ENCODE results near the gene DNAI2. TPM values are rescaled to one million over a fixed set of nuclear protein-coding genes. Genes with fewer than 3 reads are reported as not detected.

DNAI2 gene
- polyA plus RNA-seq, 4 donors, result 0.19 TPM; not detected in 3

DNA sequence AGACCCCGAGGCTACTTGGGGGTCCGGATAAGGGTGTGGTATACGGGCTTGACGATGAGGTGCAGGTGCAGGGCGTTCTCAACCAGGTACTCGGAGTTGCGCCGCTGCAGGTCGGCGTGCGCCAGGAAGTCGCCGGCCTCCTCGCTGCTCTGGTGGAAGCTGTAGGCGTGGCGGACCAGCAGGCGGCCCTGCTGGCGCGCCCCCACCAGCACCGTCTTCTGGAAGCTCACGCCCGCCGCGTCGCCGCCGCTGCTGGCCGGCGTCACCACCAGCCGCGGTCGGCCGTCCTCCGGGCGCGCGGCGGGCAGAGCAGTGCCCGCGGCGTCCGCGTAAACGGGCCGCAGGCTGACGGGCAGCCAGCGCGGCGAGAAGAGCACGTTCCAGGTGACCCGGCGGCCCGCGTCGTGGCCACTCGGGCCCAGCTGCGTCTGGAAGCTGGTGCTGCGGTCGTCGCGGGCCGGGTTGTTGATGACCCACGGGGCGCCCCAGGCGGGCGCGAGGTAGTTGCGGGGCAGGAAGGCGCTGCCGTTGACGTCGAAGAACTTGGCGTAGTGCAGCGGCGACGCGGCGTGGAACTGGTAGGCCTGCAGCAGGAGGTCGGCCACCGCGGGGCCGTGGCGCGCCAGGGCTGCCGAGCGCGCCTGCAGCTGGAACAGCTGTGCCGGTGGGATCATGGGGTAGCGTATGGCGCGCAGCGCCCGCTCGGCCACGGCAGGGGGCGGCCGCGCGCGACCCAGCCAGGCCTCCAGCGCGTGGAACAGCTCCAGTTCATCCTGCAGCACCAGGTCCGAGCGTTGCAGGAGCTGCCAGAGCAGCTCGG lies 82.8 kb downstream of the DNAI2 start:
- DNase-seq (ENCODE audit: low read depth in 4 of 4, low spot score in 3 of 4), result no peak

- no peak for DNase-seq (ENCODE audit: low read depth in 4 of 4, low spot score in 3 of 4)
Observed at GRCh38 chr17:74357466-74357809, 83.4 kb downstream of the DNAI2 start.

- no peak for DNase-seq (ENCODE audit: low read depth in 4 of 4, low spot score in 3 of 4)
Observed at GRCh38 chr17:74358697-74359096, 84.7 kb downstream of the DNAI2 start.

DNA sequence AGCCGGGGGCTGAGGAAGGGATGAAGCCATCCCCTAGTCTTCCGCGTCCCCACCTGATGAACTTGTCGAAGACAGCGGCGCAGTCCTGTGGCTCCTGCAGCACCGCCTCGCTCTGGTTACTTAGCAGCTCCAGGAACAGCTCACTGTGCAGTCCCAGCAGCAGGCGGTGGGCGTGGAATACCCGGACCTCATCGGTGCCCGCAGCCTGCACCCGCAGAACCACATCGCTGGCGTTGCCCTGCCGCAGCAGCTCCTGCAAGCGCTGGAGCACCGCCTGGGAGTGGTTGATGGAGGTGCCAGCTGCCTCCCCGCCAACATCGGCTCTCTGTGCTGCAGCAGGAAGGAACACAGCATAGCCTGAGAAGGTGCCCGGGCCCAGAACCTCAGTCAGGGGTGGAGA lies 85.9 kb downstream of the DNAI2 start:
- no peak for DNase-seq (ENCODE audit: low read depth in 4 of 4, low spot score in 3 of 4)

DNA sequence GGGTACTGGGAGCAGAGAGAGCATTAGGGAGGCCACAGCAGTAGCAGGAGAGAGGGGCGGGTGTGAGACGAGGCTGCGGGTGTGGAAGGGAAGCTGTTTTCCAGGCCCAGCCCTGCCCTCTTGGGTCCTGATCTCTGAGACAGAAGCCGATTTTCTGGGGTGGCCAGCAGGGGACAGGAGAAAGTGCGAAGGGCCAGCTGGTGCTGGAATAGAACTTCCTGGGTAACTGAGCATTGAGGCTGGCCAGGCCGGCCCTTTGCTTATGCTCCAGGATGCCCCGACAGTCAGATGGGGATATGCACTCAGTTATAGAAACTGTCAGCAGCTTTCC lies 86.8 kb downstream of the DNAI2 start:
- DNase-seq (ENCODE audit: low read depth in 4 of 4, low spot score in 3 of 4), result no peak

DNA sequence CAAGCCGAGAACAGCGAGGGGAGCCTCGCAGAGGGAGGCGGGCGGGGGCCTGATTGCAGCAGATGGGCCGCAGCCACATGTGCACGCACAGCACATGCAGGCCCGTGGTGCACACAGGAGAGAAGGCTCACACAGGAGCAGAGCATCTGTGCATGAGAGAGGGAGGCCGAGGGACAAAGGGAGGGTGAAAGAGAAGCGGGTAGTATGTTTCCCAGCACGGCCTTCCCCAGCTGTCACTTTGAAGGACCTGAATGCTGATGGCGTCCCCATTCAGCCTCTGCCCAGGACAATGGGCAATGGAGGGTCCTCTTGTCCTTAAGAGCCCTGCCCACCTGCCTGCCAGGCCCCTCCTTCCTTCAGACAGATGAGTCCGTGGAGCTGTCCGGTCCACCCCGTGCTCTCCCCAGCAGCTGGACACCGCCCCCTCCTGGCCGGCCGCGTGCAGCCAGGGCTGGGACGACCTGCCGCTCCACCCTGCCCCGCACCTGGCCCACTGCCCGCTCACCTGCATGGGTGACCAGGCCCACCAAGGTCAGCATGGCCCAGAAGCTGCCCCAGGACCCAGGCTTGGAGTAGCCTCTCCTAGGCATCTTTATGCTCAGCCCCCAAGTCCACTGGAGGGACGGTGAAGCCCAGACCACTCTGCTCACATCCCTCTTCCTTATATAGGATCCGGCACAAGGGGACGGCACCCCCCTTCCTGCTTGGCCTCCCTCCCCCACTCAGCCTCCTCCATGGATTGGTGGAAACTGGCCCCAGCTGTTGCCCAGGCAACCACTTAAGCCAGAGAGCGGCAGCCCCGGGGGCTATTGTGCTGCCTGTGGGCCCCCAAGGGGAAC lies 87.4 kb downstream of the DNAI2 start, which contains the start of gene BTBD17:
TSS of gene BTBD17 (minus strand) at position 639 of the 839 bp plus-strand sequence. CDS start at position 590, 49 bp downstream.
- no peak for DNase-seq (ENCODE audit: low read depth in 4 of 4, low spot score in 3 of 4)

DNA sequence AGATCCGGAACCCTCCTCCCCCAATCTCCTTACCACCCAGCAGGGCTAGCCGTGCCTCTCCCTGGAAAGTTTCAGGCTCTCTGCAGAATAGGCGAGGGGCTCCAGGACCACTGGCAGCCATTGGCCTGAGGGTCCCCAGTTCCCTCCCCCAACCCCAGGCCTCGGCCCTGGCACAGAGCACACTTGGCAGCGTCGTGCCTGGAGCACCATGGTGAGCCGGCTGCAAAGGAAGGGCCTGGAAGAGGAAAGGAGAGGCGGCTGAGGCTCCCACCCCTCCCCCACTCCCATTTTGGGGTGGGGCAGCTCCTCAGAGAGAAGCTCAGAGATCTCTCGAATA lies 88.0 kb downstream of the DNAI2 start:
- no peak for DNase-seq (ENCODE audit: low read depth in 4 of 4, low spot score in 3 of 4)

- DNase-seq (ENCODE audit: low read depth in 4 of 4, low spot score in 3 of 4), result no peak
Observed at GRCh38 chr17:74362810-74363498, 88.9 kb downstream of the DNAI2 start.

Other genes with a start within 250 kb of the DNAI2 start
- gene RPL38, start 70.6 kb upstream of the DNAI2 start, polyA plus RNA-seq (ENCODE audit: insufficient read length in 4 of 4), result 1,000 to 10,000 TPM; 1,086 to 1,262 (median 1,199) TPM
- gene TTYH2, start 60.7 kb upstream of the DNAI2 start, polyA plus RNA-seq (ENCODE audit: insufficient read length in 4 of 4), result 10 to 100 TPM; 14.4 to 19.1 (median 16.5) TPM
- gene KIF19, start 52.0 kb downstream of the DNAI2 start, polyA plus RNA-seq (ENCODE audit: insufficient read length in 4 of 4), result under 1 TPM; 0.24 to 0.83 (median 0.55) TPM
- gene BTBD17, start 87.6 kb downstream of the DNAI2 start, polyA plus RNA-seq (ENCODE audit: insufficient read length in 4 of 4), result under 1 TPM; 0.15 to 0.25 (median 0.22) TPM
- under 1 TPM in 3 of 4 donors, not detected in 1; 0.13 to 0.17 (median 0.16) TPM for gene GPR142, start 93.3 kb downstream of the DNAI2 start, polyA plus RNA-seq (ENCODE audit: insufficient read length in 4 of 4)
- gene GPRC5C, start 157.9 kb downstream of the DNAI2 start, polyA plus RNA-seq (ENCODE audit: insufficient read length in 4 of 4), result 100 to 1,000 TPM; 116 to 145 (median 126) TPM
- 1 to 10 TPM in 2 of 4 donors, under 1 TPM in 2; 0.86 to 1.8 (median 1.4) TPM for gene CD300A, start 192.4 kb downstream of the DNAI2 start, polyA plus RNA-seq (ENCODE audit: insufficient read length in 4 of 4)

All from right renal pelvis (tissue), 4 donors.